ENCODE measurements around the gene PPID. TPM values are rescaled to one million over a fixed set of nuclear protein-coding genes. Genes with fewer than 3 reads are reported as not detected.

Gene PPID
- total RNA-seq, result 10 to 100 TPM; 12.0 to 21.1 (median 16.1) TPM

- TF ChIP-seq, protein P1, sequence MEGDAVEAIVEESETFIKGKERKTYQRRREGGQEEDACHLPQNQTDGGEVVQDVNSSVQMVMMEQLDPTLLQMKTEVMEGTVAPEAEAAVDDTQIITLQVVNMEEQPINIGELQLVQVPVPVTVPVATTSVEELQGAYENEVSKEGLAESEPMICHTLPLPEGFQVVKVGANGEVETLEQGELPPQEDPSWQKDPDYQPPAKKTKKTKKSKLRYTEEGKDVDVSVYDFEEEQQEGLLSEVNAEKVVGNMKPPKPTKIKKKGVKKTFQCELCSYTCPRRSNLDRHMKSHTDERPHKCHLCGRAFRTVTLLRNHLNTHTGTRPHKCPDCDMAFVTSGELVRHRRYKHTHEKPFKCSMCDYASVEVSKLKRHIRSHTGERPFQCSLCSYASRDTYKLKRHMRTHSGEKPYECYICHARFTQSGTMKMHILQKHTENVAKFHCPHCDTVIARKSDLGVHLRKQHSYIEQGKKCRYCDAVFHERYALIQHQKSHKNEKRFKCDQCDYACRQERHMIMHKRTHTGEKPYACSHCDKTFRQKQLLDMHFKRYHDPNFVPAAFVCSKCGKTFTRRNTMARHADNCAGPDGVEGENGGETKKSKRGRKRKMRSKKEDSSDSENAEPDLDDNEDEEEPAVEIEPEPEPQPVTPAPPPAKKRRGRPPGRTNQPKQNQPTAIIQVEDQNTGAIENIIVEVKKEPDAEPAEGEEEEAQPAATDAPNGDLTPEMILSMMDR (IDR thresholded peaks at IDR 0.05), result peak in 2 of 5 experiments; percentile 12 to 28
- TF ChIP-seq EP300 (IDR thresholded peaks at IDR 0.05), result peak; percentile 13 to 95
- TF ChIP-seq POLR2A (IDR thresholded peaks at IDR 0.05), result peak; percentile 56 to 79
- 0 to 1% methylated on average over 58 to 62 of the region's 65 CpGs for WGBS, 2 donors
- DNase-seq (ENCODE audit: low spot score in 2 of 2), result peak; percentile 56 to 74
- H3K4me3 ChIP-seq, result peak within 1 kb of the TSS; percentile 54 to 94 (median 66)
- H3K4me1 ChIP-seq, result peaks cover 0 to 22% (median 6%) of the 10 kb centered on the region in 4 donors
- no peaks in the 10 kb centered on the region for H3K27me3 ChIP-seq
- no peaks in the 10 kb centered on the region for H3K9me3 ChIP-seq
- peaks cover 0 to 21% (median 5%) of the 10 kb centered on the region in 3 donors for H3K36me3 ChIP-seq
- H3K27ac ChIP-seq, result peak within 1 kb of the TSS; percentile 59 to 97 (median 89)
Observed at GRCh38 chr4:158722917-158723793, at the start of gene PPID. Gene PPID, minus strand, starts transcription at chr4:158723396. Its CDS starts 108 bp downstream, at chr4:158723288.

DNA sequence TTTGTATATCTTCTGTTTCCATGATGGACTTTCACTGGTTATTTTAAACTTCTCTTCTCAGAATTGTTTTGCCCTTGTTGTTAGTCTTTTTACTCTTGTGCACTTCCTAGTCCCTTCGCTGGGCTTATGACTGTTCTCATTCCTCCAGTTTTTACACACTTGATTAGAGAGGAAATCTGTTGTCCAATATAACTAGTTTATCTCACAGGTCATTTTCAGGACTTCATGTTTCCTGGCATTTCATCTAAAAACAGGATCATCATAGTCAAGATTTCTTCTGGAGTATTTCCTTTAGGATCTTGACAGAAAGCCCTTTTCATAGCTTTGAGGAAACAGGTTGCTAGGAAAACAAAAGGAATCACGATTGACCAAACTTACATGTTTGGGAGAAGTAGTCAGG is 48.6 kb upstream of the PPID start:
- TF ChIP-seq, protein P1 (IDR thresholded peaks at IDR 0.05), result no peak
- TF ChIP-seq EP300 (IDR thresholded peaks at IDR 0.05) (no peak), POLR2A (IDR thresholded peaks at IDR 0.05) (no peak)
- H3K27ac ChIP-seq, result peak overlapping the region in 2 of 4 donors; percentile 71 to 97
- peaks cover 0 to 85% (median 39%) of the 10 kb centered on the region in 4 donors for H3K4me1 ChIP-seq
- DNase-seq (ENCODE audit: low spot score in 2 of 2), result no peak
- H3K36me3 ChIP-seq, result no peaks in the 10 kb centered on the region
- WGBS, 2 donors, result 44 to 53% methylated on average over 2 of the region's 2 CpGs
- no peaks in the 10 kb centered on the region for H3K27me3 ChIP-seq
- H3K9me3 ChIP-seq, result no peaks in the 10 kb centered on the region
- no peak overlapping the region for H3K4me3 ChIP-seq

GRCh38 chr4:158770671-158771070 is 47.5 kb upstream of the PPID start:
- TF ChIP-seq, protein P1 (IDR thresholded peaks at IDR 0.05), result no peak
- TF ChIP-seq POLR2A (IDR thresholded peaks at IDR 0.05) (no peak), EP300 (IDR thresholded peaks at IDR 0.05) (no peak)
- Histone ChIP-seq H3K9me3 (no peaks in the 10 kb centered on the region), H3K27me3 (no peaks in the 10 kb centered on the region), H3K27ac (peak overlapping the region in 2 of 4 donors; percentile 71 to 97), H3K4me3 (peak overlapping the region in 2 of 4 donors; percentile 77 to 88), H3K4me1 (peaks cover 0 to 74% (median 33%) of the 10 kb centered on the region in 4 donors), H3K36me3 (no peaks in the 10 kb centered on the region)
- WGBS, 2 donors, result 86 to 89% methylated on average over 5 of the region's 5 CpGs
- no peak for DNase-seq (ENCODE audit: low spot score in 2 of 2)

DNA sequence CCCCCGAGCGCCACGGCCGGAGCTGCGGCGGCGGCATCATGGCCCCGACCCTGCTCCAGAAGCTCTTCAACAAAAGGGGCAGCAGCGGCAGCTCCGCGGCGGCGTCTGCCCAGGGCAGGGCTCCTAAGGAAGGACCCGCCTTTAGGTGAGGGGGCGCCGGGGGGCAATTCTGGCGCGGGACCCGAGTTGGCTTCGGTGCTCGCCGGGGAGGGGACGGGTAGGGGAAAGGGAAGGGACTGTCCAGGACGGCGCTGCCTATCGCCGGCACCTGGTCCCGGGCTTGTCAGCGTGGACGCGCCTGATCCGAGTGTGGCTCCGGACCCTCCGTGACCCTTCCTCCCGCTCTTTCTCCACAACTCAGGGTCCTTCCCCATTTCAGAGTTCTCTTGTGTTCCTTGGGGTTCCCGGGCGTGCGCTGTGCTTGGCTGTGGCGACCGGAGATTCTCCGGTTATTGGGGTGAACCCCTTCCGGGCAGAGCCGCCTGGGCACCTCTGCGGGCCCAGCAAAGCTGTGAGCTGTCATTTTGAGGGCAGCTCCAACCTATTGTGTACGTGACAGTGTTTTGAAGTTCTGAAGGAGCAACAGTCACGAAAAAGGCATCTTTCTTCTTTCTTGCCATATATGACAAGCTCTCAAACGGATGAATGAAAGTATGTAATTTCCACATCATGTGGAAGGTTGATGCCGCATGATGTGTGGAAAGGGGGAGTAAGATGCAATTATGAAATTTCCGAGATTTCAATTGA is 46.2 kb upstream of the PPID start:
- H3K4me1 ChIP-seq, result peaks cover 0 to 61% (median 25%) of the 10 kb centered on the region in 4 donors
- H3K36me3 ChIP-seq, result no peaks in the 10 kb centered on the region
- H3K27ac ChIP-seq, result peak overlapping the region; percentile 83 to 97 (median 94)
- TF ChIP-seq POLR2A (IDR thresholded peaks at IDR 0.05), result no peak
- peak in 1 of 2 donors; percentile 33 for TF ChIP-seq EP300 (IDR thresholded peaks at IDR 0.05)
- H3K4me3 ChIP-seq, result peak overlapping the region; percentile 77 to 94 (median 90)
- H3K9me3 ChIP-seq, result no peaks in the 10 kb centered on the region
- H3K27me3 ChIP-seq, result no peaks in the 10 kb centered on the region
- DNase-seq (ENCODE audit: low spot score in 2 of 2), result no peak
- whole genome bisulfite sequencing, 2 donors, result 0 to 1% methylated on average over 38 to 46 of the region's 49 CpGs

DNA sequence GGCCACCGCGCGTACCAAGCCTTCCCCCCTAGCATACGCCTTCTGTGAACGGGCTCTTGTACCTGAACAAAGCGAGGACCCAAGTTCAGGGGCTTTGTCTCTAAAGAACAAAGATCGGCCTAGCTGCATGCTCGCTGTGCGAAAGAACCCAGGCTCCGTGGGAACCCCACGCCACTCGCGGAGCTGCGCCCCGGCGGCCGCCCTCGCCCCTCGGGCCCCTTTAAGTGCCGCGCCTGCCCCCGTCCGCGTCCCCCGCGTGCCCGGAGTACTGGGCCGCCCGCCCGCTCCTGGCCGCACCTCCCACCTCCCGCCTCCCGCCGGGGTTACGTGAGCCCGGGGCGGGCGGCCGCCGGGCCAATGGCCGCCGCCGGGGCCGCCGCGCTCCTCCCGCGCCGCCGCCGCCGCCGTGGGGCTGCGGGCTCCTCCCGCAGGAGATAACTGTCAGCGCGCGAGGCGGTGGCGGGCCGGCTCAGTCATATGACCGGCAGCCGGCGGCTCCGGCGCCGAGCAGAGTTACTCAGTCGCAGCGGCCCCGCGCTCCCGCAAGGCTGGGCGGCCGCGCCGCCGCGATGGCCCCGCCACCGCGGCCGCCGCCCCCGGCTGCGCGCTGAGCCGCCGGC is 45.5 kb upstream of the PPID start, which contains the start of gene FNIP2:
Gene FNIP2, plus strand, starts transcription at position 472 of the 620 bp plus-strand sequence. CDS start 187 bp downstream, outside the sequence.
- Histone ChIP-seq H3K36me3 (no peaks in the 10 kb centered on the region), H3K27ac (peak within 1 kb of the TSS; percentile 83 to 97 (median 94)), H3K4me1 (peaks cover 0 to 54% (median 20%) of the 10 kb centered on the region in 4 donors), H3K9me3 (no peaks in the 10 kb centered on the region), H3K27me3 (no peaks in the 10 kb centered on the region), H3K4me3 (peak within 1 kb of the TSS; percentile 77 to 94 (median 90))
- 1% methylated on average over 38 to 59 of the region's 88 CpGs for WGBS, 2 donors
- TF ChIP-seq EP300 (IDR thresholded peaks at IDR 0.05) (peak in 1 of 2 donors; percentile 62), POLR2A (IDR thresholded peaks at IDR 0.05) (peak; percentile 46 to 75)
- TF ChIP-seq, protein P1 (IDR thresholded peaks at IDR 0.05), result peak in 1 of 5 experiments; percentile 32
- DNase-seq (ENCODE audit: low spot score in 2 of 2), result peak; percentile 61 to 64
